ENCODE results near the gene PTGR2.

- TF ChIP-seq EP300 (IDR thresholded peaks at IDR 0.05) (no peak), POLR2AphosphoS5 (IDR thresholded peaks at IDR 0.05) (no peak)
- TF ChIP-seq, protein P1, sequence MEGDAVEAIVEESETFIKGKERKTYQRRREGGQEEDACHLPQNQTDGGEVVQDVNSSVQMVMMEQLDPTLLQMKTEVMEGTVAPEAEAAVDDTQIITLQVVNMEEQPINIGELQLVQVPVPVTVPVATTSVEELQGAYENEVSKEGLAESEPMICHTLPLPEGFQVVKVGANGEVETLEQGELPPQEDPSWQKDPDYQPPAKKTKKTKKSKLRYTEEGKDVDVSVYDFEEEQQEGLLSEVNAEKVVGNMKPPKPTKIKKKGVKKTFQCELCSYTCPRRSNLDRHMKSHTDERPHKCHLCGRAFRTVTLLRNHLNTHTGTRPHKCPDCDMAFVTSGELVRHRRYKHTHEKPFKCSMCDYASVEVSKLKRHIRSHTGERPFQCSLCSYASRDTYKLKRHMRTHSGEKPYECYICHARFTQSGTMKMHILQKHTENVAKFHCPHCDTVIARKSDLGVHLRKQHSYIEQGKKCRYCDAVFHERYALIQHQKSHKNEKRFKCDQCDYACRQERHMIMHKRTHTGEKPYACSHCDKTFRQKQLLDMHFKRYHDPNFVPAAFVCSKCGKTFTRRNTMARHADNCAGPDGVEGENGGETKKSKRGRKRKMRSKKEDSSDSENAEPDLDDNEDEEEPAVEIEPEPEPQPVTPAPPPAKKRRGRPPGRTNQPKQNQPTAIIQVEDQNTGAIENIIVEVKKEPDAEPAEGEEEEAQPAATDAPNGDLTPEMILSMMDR (IDR thresholded peaks at IDR 0.05) = no peak
These were observed 17.9 kb upstream of the PTGR2 start for GRCh38 chr14:73833530-73834260.
